Measurements from ENCODE around the gene NPSR1.

GRCh38 chr7:34837801-34838201, 179.8 kb downstream of the NPSR1 start:
- TF ChIP-seq CTCF (IDR thresholded peaks at IDR 0.05) (no peak), POLR2AphosphoS5 (IDR thresholded peaks at IDR 0.05) (no peak)
